OCI-LY1 (cell line): Measurements from ENCODE around the gene MIP.
"Not testable (repeated sequence)": the region's sequence is repeated elsewhere in the genome, so short reads cannot be mapped to it uniquely, and the experiment has no call there.

ENCODE experiments used
- H2AFZ ChIP-seq: fragments of 200-600 bp; sonication (generic), shearing (Covaris generic); 2 replicates; pipeline ENCODE4 v1.6.0; 2014; ENCODE audit warnings: antibody characterized with exemption, mild to moderate bottlenecking, low read length
- H3F3A ChIP-seq: fragments of 200-600 bp; sonication (generic), shearing (Covaris generic); 2 replicates; pipeline ENCODE4 v1.6.0; 2014; ENCODE audit warnings: mild to moderate bottlenecking, antibody characterized with exemption, low read length, moderate library complexity; ENCODE audit not compliant: insufficient read depth
- H3K27ac ChIP-seq: fragments of 200-600 bp; sonication (generic); 2 replicates; pipeline ENCODE4 v1.5.1; 2014; ENCODE audit warnings: low read length, mixed run types, mild to moderate bottlenecking, low read depth; ENCODE audit not compliant: poor library complexity, severe bottlenecking
- H3K27me3 ChIP-seq: fragments of 200-600 bp; sonication (generic); 2 replicates; pipeline ENCODE4 v1.6.0; 2014; ENCODE audit warnings: antibody characterized with exemption, mild to moderate bottlenecking, low read length, moderate library complexity; ENCODE audit not compliant: insufficient read depth
- H3K36me3 ChIP-seq: fragments of 200-600 bp; sonication (generic); 2 replicates; pipeline ENCODE4 v1.6.1; 2014; ENCODE audit warnings: mild to moderate bottlenecking, antibody characterized with exemption, low read length, moderate library complexity, mixed read lengths; ENCODE audit not compliant: insufficient read depth
- H3K4me1 ChIP-seq: fragments of 200-600 bp; sonication (generic); 2 replicates; pipeline ENCODE4 v1.5.1; 2014; ENCODE audit warnings: mild to moderate bottlenecking, low read length, moderate library complexity; ENCODE audit not compliant: insufficient read depth, severe bottlenecking
- H3K4me2 ChIP-seq: fragments of 200-600 bp; sonication (generic), shearing (Covaris generic); 2 replicates; pipeline ENCODE4 v1.6.1; 2014; ENCODE audit warnings: low read length
- H3K4me3 ChIP-seq: fragments of 200-600 bp; sonication (generic); 2 replicates; pipeline ENCODE4 v1.5.1; 2014; ENCODE audit warnings: low read length, low read depth, mild to moderate bottlenecking, mixed read lengths; ENCODE audit not compliant: poor library complexity, severe bottlenecking
- H3K79me2 ChIP-seq: fragments of 200-600 bp; shearing (Covaris generic); 2 replicates; pipeline ENCODE4 v1.6.1; 2016; ENCODE audit warnings: mixed run types, low read length, mixed read lengths; ENCODE audit not compliant: insufficient read depth
- H3K9ac ChIP-seq: fragments of 200-600 bp; sonication (generic), shearing (Covaris generic); 2 replicates; pipeline ENCODE4 v1.6.1; 2014; ENCODE audit warnings: mild to moderate bottlenecking, low read length, mixed read lengths
- H3K9me2 ChIP-seq: fragments of 200-600 bp; sonication (generic), shearing (Covaris generic); 2 replicates; pipeline ENCODE4 v1.6.1; 2014; ENCODE audit warnings: low read depth, mild to moderate bottlenecking, low read length, mixed read lengths
- H3K9me3 ChIP-seq: fragments of 200-600 bp; shearing (Covaris generic); 2 replicates; pipeline ENCODE4 v1.6.1; 2014; ENCODE audit warnings: low read length, mixed read lengths
- H4K20me1 ChIP-seq: fragments of 200-600 bp; sonication (generic), shearing (Covaris generic); 2 replicates; pipeline ENCODE4 v1.6.0; 2016; ENCODE audit warnings: mild to moderate bottlenecking, low read length; ENCODE audit not compliant: insufficient read depth
- CTCF ChIP-seq: fragments of 200-600 bp; sonication (generic), shearing (Covaris generic); IDR thresholded peaks from 2 replicates; pipeline ENCODE4 v1.5.1; 2017; ENCODE audit warnings: mild to moderate bottlenecking, antibody characterized with exemption, low read length, moderate library complexity, mixed read lengths
- EZH2 ChIP-seq: fragments of 200-600 bp; sonication (generic), shearing (Covaris generic); IDR thresholded peaks from 2 replicates; pipeline ENCODE4 v1.8.0; 2017; ENCODE audit warnings: borderline replicate concordance, mixed run types, mild to moderate bottlenecking, antibody characterized with exemption, low read length, moderate library complexity, mixed read lengths

MIP gene

DNA sequence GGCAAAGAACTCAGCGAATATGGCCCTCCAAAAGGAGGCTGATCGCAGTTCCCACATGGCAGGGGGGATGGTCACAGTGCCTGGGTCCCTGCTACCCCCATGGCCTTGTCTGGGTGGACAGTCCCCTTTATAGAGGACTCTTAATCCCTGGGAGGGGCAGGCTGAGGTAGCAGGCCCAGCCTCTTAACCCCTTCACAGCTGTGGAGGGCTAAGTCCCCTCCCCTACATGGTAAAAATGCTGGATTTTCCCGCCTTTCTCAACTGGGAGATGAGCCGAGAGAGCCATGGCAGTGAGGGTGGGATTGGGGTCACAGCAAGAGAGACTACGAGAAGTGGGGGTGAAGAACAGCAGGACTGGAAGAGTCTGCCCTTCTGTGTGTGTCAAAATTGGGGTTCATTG is at the start of gene MIP:
Gene MIP, minus strand, starts transcription at position 101 of the 400 bp plus-strand sequence. Its CDS starts 44 bp downstream, at position 57.
- no peaks in the 10 kb centered on the region for H3F3A ChIP-seq
- no peaks in the 10 kb centered on the region for H3K27me3 ChIP-seq
- H3K27ac ChIP-seq: no peak within 1 kb of the TSS
- no peaks in the 10 kb centered on the region for H3K79me2 ChIP-seq
- H3K36me3 ChIP-seq: no peaks in the 10 kb centered on the region
- H4K20me1 ChIP-seq: no peaks in the 10 kb centered on the region
- H3K9ac ChIP-seq: no peak within 1 kb of the TSS
- peaks cover 14% of the 10 kb centered on the region for H3K4me1 ChIP-seq
- no peaks in the 10 kb centered on the region for H3K9me3 ChIP-seq
- H3K4me3 ChIP-seq: no peak within 1 kb of the TSS
- H3K9me2 ChIP-seq: no peaks in the 10 kb centered on the region
- no peak within 1 kb of the TSS for H3K4me2 ChIP-seq
- TF ChIP-seq EZH2: no peak
- no peak for TF ChIP-seq CTCF
- H2AFZ ChIP-seq: no peak within 1 kb of the TSS

DNA sequence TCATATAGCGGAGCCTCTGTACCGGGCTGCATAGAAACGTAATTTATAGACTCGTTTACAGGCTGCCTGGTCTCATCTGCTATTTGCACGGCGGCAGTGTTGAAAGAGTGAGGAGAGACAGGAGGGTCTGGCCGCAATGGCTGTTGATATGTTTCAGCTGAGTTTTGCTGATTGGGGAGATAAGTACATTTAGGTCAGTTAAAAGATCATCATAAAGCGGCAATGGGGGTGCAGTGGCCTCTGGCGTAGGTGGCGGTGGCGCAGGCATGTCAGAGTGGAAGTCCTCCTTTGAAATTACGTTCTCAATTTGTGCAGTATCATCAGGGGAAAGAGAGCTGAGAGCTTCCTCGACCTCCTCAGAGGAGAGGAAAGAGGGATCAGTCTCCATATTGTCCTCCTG is 45.4 kb upstream of the MIP start:
- H3K9ac ChIP-seq, H3K9me3 ChIP-seq, H3K27ac ChIP-seq, H3K4me1 ChIP-seq, H4K20me1 ChIP-seq, H3F3A ChIP-seq, H3K9me2 ChIP-seq, H3K4me2 ChIP-seq, H3K27me3 ChIP-seq, H2AFZ ChIP-seq, H3K79me2 ChIP-seq, H3K4me3 ChIP-seq, H3K36me3 ChIP-seq: not testable (repeated sequence)

GRCh38 chr12:56499452-56499851 is 45.0 kb upstream of the MIP start:
- not testable (repeated sequence) for H4K20me1 ChIP-seq, H3K36me3 ChIP-seq, H3K9me3 ChIP-seq, H3K27ac ChIP-seq, H3K27me3 ChIP-seq, H3K4me2 ChIP-seq, H3K4me1 ChIP-seq, H3K9ac ChIP-seq, H3K79me2 ChIP-seq, H3K4me3 ChIP-seq, H3K9me2 ChIP-seq, H3F3A ChIP-seq, H2AFZ ChIP-seq

GRCh38 chr12:56498126-56498902 is 43.9 kb upstream of the MIP start:
- H3K4me3 ChIP-seq, H2AFZ ChIP-seq, H3K4me2 ChIP-seq, H4K20me1 ChIP-seq, H3K36me3 ChIP-seq, H3F3A ChIP-seq, H3K9me2 ChIP-seq, H3K27me3 ChIP-seq, H3K4me1 ChIP-seq, H3K27ac ChIP-seq, H3K9me3 ChIP-seq, H3K9ac ChIP-seq, H3K79me2 ChIP-seq: not testable (repeated sequence)
